ENCODE results near the gene UST. TPM values are rescaled to one million over a fixed set of nuclear protein-coding genes. Genes with fewer than 3 reads are reported as not detected.

UST gene
- total and polyA plus RNA-seq, 3 donors from 2014 or later, result 14.9 to 16.0 (median 14.9) TPM

DNA sequence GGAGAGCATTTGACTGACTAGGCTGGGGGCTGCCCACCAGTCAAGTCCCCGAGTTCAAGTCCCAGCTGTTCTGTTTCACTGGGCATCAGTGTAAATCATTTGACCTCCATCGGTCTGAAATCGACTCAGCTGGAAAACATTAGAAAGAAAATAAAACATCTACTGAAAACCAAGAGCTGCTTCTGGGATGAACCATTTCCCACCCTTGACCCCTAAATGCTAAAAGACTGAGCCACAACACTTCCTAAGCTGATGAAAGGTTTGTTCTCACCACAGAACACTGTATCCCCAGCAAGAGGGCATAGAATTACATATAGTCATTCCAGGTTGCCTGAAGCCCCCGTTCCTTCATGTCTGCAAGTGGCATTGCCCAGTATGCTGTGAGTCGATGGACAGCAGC is 333.7 kb downstream of the UST start:
- WGBS, 2 donors, result 50 to 51% methylated on average over 5 of the region's 5 CpGs
- Histone ChIP-seq H3K27ac (peak overlapping the region in 1 of 2 donors; percentile 1), H3K4me1 (peaks cover 14% of the 10 kb centered on the region), H3K4me3 (no peak overlapping the region), H3K27me3 (no peaks in the 10 kb centered on the region), H3K9me3 (no peaks in the 10 kb centered on the region), H3K36me3 (ENCODE audit: low read depth, missing control alignments) (no peaks in the 10 kb centered on the region)
- no peak for DNase-seq
- intact Hi-C loops (cut with DNase I; ENCODE audit: low total_unique reads), result loop anchor here (10.0 kb wide), 1 partner anchor 344 kb away; no protein-coding TSS in a partner anchor
- no peak for TF ChIP-seq POLR2A (IDR thresholded peaks at IDR 0.05)
- TF ChIP-seq, protein P1, sequence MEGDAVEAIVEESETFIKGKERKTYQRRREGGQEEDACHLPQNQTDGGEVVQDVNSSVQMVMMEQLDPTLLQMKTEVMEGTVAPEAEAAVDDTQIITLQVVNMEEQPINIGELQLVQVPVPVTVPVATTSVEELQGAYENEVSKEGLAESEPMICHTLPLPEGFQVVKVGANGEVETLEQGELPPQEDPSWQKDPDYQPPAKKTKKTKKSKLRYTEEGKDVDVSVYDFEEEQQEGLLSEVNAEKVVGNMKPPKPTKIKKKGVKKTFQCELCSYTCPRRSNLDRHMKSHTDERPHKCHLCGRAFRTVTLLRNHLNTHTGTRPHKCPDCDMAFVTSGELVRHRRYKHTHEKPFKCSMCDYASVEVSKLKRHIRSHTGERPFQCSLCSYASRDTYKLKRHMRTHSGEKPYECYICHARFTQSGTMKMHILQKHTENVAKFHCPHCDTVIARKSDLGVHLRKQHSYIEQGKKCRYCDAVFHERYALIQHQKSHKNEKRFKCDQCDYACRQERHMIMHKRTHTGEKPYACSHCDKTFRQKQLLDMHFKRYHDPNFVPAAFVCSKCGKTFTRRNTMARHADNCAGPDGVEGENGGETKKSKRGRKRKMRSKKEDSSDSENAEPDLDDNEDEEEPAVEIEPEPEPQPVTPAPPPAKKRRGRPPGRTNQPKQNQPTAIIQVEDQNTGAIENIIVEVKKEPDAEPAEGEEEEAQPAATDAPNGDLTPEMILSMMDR (IDR thresholded peaks at IDR 0.05), result no peak

DNA sequence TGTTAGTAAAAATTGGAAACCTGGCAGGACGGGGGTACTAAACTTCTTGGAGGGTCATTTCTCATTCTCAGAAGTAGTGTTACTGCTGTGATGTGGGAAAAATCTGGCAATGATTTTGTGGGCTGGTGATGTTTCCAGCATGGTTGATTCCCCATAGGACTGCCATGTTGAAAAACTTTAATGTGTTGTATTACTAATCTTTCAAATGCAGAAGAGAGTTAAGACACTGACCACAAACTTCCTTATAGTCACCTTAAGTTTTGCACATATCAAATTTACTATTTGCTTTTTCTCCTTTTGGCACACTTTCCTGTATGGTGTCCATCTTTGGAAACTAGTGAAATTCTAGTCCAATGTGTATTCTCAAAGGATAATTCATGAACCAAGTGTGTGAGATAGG is 334.5 kb downstream of the UST start:
- H3K4me1 ChIP-seq, result peaks cover 14% of the 10 kb centered on the region
- H3K9me3 ChIP-seq, result no peaks in the 10 kb centered on the region
- no peaks in the 10 kb centered on the region for H3K27me3 ChIP-seq
- DNase-seq, result no peak
- TF ChIP-seq, protein P1 (IDR thresholded peaks at IDR 0.05), result no peak
- no peak for TF ChIP-seq POLR2A (IDR thresholded peaks at IDR 0.05)
- no peak overlapping the region for H3K4me3 ChIP-seq
- no peaks in the 10 kb centered on the region for H3K36me3 ChIP-seq (ENCODE audit: low read depth, missing control alignments)
- peak overlapping the region in 1 of 2 donors; percentile 1 for H3K27ac ChIP-seq
- intact Hi-C loops (cut with DNase I; ENCODE audit: low total_unique reads), result loop anchor here (10.0 kb wide), 1 partner anchor 344 kb away; no protein-coding TSS in a partner anchor
- 83 to 86% methylated on average over 1 of the region's 1 CpG for WGBS, 2 donors

DNA sequence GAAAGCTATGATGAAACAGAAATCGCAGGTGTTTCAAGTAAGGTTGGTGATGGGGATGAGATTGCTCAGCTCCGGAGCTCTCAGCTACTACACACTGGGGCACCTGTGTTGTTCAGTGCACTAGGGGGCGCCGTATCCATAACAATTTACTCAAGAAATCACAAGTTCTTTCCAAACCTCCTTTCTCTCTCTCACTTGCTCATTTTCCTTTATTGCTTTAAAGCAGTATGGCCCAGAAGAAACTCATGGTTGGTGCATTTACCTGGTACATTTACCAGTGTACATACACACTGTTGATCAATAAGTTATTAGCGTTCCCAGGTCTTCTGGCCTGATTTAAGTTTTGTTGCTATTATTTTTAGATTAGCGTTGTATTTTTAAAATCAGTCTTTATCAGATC is 335.5 kb downstream of the UST start:
- DNase-seq, result peak; percentile 94
- Histone ChIP-seq H3K27ac (no peak overlapping the region), H3K27me3 (no peaks in the 10 kb centered on the region), H3K9me3 (no peaks in the 10 kb centered on the region), H3K36me3 (ENCODE audit: low read depth, missing control alignments) (no peaks in the 10 kb centered on the region), H3K4me3 (no peak overlapping the region), H3K4me1 (peaks cover 14% of the 10 kb centered on the region)
- TF ChIP-seq, protein P1 (IDR thresholded peaks at IDR 0.05), result peak; percentile 52 to 74 (median 62)
- TF ChIP-seq POLR2A (IDR thresholded peaks at IDR 0.05), result no peak
- intact Hi-C loops (cut with DNase I; ENCODE audit: low total_unique reads), result loop anchor here (10.0 kb wide), 1 partner anchor 342 kb away; no protein-coding TSS in a partner anchor
- 41 to 48% methylated on average over 6 of the region's 6 CpGs for WGBS, 2 donors

DNA sequence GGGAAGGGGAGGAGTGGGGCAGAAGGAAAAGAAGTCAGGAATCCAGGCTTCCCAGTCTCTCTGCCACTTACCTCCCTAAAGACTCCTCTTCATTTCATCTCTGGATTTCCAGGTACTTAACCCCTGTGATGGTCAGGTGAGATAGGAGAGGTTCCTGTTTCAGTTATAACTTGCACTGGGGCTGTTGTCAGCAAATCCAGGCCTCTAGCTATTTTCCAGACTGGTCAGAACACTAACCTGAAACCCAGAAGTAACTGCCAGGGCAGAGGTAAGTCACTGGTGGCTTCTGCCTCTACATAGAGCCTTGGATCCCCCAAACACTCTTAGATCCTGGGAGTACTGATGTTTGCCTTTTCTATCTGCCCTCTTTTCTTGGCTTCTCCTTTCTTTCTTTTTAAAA is 337.2 kb downstream of the UST start:
- Histone ChIP-seq H3K9me3 (no peaks in the 10 kb centered on the region), H3K27ac (no peak overlapping the region), H3K27me3 (no peaks in the 10 kb centered on the region), H3K4me1 (peaks cover 13% of the 10 kb centered on the region), H3K4me3 (no peak overlapping the region), H3K36me3 (ENCODE audit: low read depth, missing control alignments) (no peaks in the 10 kb centered on the region)
- intact Hi-C loops (cut with DNase I; ENCODE audit: low total_unique reads), result loop anchor here (10.0 kb wide), 1 partner anchor 341 kb away; no protein-coding TSS in a partner anchor
- TF ChIP-seq, protein P1 (IDR thresholded peaks at IDR 0.05), result no peak
- no peak for TF ChIP-seq POLR2A (IDR thresholded peaks at IDR 0.05)
- DNase-seq, result no peak
